ENCODE data around the gene COLGALT1.

COLGALT1 gene

DNA sequence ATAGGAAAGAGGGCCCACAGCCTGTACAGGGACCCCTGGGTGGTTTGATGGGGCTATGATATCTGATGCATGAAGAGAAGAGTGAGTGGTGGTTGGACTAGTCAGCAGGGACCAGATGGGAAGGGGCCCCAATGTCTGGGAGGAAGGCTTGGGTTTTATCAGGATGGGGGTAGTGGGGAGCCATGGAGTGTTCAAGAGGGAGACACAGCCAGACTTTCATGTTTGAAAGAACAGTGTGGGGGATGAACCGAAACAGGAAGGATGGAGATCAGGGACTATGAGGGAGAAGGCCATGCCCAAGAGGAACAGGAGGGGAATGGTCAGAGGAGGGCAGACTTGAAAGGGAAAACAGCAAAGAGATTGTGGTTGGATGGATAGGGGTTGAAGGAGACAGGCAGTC is 69.6 kb downstream of the COLGALT1 start:
- no peak for DNase-seq

- DNase-seq, result no peak
Measured at GRCh38 chr19:17625980-17626379, 70.5 kb downstream of the COLGALT1 start.

- no peak for DNase-seq
Measured at GRCh38 chr19:17626456-17627015, 71.1 kb downstream of the COLGALT1 start.

DNA sequence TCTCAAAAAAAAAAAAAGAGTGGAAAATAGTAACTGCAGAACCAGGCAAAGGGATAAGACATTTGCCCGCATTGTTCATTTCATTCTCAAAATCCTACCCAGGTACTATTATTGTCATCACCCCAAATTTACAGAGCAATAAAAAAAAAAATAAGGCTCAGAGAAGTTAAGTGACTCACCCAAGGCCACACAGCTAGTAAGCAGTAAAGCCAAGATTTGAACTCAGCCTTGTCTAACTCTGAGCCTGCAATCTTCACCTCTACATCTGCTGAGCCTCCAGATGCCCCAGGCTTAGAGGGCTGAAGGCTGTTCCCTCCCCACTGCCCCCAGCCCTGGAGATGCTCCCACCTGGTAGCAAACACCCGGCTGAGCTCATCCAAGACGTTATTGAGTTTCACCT is 71.7 kb downstream of the COLGALT1 start:
- no peak for DNase-seq

- DNase-seq, result no peak
Measured at GRCh38 chr19:17627921-17628320, 72.5 kb downstream of the COLGALT1 start.

- DNase-seq, result no peak
Measured at GRCh38 chr19:17629760-17630159, 74.3 kb downstream of the COLGALT1 start.

DNA sequence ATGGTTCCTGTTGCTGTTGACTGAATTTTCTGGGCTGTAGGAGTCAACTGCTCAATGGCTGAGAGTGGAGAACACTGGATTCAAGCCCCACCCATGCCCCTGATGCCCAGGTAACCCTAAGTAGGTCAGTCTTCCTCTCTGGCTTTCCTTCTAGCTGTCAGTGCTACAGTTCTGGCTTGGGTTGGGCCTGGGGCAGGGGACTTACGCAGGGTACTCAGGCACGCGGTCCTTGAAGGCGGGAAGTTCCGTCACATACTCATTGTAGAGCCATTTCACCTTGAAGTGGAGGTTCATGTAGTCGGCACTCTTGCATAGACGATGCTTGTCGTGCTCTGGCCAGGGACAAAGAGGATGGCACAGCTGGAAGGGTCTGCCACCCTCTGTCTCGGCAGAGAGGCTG is 77.1 kb downstream of the COLGALT1 start:
- DNase-seq, result no peak
